ENCODE measurements around the gene LCK. TPM values are rescaled to one million over a fixed set of nuclear protein-coding genes. Genes with fewer than 3 reads are reported as not detected.
"Not testable (repeated sequence)": the region's sequence is repeated elsewhere in the genome, so short reads cannot be mapped to it uniquely, and the experiment has no call there.

LCK gene
- total RNA-seq, 4 donors from 2014 or later, result 0.47 to 3.5 (median 1.2) TPM

DNA sequence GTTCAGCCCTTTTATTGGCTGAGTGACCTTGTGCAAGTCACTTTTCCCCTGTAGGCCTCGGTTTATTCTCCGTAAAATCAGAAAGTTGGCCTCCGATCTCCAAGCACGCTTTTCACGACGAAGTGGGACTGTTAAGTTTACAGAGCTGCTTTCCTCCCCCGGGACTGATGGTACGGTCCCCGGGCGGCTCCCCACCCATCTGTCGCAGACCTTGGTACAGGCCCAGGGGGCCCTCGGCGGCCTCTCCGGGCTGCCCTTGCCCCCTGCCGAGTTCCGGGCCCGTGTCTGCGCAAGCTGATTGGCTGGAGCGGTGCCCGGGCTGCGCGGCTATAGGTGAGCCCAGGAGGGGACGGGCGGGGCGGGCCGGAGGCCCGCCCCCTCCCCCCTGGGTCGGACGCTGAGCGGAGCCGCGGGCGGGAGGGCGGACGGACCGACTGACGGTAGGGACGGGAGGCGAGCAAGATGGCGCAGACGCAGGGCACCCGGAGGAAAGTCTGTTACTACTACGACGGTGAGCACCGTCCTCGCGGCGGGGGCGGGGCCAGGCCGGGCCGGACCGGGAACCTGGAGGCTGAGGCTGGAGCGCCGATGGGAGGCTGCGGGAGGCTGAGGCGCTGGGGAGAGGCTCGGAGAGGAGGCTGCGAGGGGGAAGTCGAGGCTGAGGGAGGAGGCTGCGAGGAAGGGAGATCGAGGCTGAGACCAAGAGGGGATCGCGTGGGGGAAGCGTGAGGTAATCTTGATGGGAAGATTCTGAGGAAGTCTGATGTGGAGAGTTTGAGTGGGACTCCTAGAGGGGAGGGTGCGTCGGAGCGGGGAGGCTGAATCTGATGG, 40.9 kb downstream of the LCK start, which contains the start of gene HDAC1:
TSS of gene HDAC1 (plus strand) at position 376 of the 831 bp plus-strand sequence. CDS start at position 463, 87 bp downstream.
- 0% methylated on average over 9 to 33 of the region's 67 CpGs for WGBS, 2 donors (ENCODE audit: low coverage in 1 of 2)
- H3K4me3 ChIP-seq, result peak within 1 kb of the TSS; percentile 79 to 82
- peak within 1 kb of the TSS; percentile 60 to 89 (median 86) for H3K27ac ChIP-seq
- H3K36me3 ChIP-seq, result no peaks in the 10 kb centered on the region
- peak; percentile 97 for ATAC-seq
- H3K27me3 ChIP-seq, result no peaks in the 10 kb centered on the region
- H3K9me3 ChIP-seq, result no peaks in the 10 kb centered on the region
- peaks cover 0 to 23% (median 0%) of the 10 kb centered on the region in 3 donors for H3K4me1 ChIP-seq
- TF ChIP-seq POLR2AphosphoS5 (IDR thresholded peaks at IDR 0.05) (peak; percentile 54), EP300 (IDR thresholded peaks at IDR 0.05) (no peak), POLR2A (IDR thresholded peaks at IDR 0.05) (peak; percentile 42 to 51)
- TF ChIP-seq, protein P1, sequence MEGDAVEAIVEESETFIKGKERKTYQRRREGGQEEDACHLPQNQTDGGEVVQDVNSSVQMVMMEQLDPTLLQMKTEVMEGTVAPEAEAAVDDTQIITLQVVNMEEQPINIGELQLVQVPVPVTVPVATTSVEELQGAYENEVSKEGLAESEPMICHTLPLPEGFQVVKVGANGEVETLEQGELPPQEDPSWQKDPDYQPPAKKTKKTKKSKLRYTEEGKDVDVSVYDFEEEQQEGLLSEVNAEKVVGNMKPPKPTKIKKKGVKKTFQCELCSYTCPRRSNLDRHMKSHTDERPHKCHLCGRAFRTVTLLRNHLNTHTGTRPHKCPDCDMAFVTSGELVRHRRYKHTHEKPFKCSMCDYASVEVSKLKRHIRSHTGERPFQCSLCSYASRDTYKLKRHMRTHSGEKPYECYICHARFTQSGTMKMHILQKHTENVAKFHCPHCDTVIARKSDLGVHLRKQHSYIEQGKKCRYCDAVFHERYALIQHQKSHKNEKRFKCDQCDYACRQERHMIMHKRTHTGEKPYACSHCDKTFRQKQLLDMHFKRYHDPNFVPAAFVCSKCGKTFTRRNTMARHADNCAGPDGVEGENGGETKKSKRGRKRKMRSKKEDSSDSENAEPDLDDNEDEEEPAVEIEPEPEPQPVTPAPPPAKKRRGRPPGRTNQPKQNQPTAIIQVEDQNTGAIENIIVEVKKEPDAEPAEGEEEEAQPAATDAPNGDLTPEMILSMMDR (IDR thresholded peaks at IDR 0.05), result peak in 1 of 4 experiments; percentile 18

DNA sequence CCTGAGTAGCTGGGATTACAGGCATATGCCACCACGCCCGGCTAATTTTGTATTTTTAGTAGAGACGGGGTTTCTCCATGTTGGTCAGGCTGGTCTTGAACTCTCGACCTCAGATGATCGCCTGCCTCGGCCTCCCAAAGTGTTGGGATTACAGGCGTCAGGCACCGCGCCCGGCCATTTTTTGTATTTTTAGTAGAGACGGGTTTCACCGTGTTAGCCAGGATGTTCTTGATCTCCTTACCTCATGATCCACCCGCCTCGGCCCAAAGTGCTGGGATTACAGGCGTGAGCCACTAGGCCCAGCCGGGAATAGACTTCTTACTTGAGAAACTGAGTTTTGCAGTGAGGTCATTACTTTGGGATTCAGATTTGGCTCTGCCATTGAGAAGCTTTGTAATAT, 47.1 kb downstream of the LCK start:
- not testable (repeated sequence) for H3K9me3 ChIP-seq, H3K4me1 ChIP-seq

DNA sequence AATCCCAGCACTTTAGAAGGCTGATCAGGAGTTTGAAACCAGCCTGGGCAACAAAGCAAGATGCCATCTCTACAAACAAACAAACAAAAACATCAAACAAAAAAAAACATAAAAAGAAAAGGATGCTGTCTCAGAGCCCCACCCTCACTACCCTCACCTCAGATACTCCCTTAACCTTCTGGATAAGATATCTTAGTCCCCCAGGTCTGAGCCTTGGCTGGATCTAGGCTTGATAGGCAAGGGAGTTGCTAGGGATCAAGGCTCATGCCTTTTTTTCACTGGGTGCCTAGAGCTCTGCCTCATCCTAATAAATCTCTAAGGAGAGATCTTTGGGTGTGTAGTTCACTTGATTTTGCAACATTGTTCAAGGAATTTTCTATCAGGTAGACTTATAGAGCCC, 48.3 kb downstream of the LCK start:
- H3K27me3 ChIP-seq, result no peaks in the 10 kb centered on the region
- no peak for ATAC-seq
- H3K9me3 ChIP-seq, result no peaks in the 10 kb centered on the region
- no peak for TF ChIP-seq POLR2A (IDR thresholded peaks at IDR 0.05)
- no peak for TF ChIP-seq POLR2AphosphoS5 (IDR thresholded peaks at IDR 0.05)
- TF ChIP-seq EP300 (IDR thresholded peaks at IDR 0.05), result no peak
- TF ChIP-seq, protein P1 (IDR thresholded peaks at IDR 0.05), result no peak
- no peak overlapping the region for H3K27ac ChIP-seq
- H3K36me3 ChIP-seq, result peaks cover 0 to 28% of the 10 kb centered on the region in 2 donors
- no peaks in the 10 kb centered on the region for H3K4me1 ChIP-seq
- no peak overlapping the region for H3K4me3 ChIP-seq

More for the DNA sequence above, 47.1 kb downstream of the LCK start:
- not testable (repeated sequence) for ATAC-seq, H3K27me3 ChIP-seq, H3K27ac ChIP-seq, H3K4me3 ChIP-seq
- H3K36me3 ChIP-seq, result peaks cover 0 to 17% of the 10 kb centered on the region in 2 donors
- 90 to 92% methylated on average over 2 to 16 of the region's 16 CpGs for WGBS, 2 donors (ENCODE audit: low coverage in 1 of 2)

DNA sequence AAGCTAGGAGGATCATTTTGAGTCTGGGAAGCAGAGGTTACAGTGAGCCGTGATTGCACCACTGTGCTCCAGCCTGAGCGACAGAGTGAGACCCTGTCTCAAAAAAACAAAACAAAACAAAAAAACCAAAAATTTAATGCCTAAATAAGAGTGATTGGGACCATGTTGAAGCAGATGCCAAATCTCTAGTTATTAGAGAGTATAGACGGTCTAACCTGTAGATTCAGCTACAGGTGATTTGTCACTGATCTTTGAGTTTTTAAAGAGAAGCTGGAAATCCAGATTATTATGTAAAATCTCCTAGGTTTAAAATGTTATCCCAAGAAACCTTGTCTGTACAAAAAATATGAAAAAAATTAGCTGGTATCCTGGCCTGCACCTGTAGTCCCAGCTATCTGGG, 52.3 kb downstream of the LCK start:
- Histone ChIP-seq H3K27me3 (no peaks in the 10 kb centered on the region), H3K9me3 (no peaks in the 10 kb centered on the region), H3K4me3 (no peak overlapping the region), H3K27ac (no peak overlapping the region), H3K4me1 (peaks cover 0 to 9% (median 0%) of the 10 kb centered on the region in 3 donors), H3K36me3 (peaks cover 0 to 51% of the 10 kb centered on the region in 2 donors)
- ATAC-seq, result no peak
- 94 to 100% methylated on average over 1 to 3 of the region's 3 CpGs for WGBS, 2 donors (ENCODE audit: low coverage in 1 of 2)
- TF ChIP-seq, protein P1 (IDR thresholded peaks at IDR 0.05), result no peak
- TF ChIP-seq EP300 (IDR thresholded peaks at IDR 0.05), result no peak
- no peak for TF ChIP-seq POLR2AphosphoS5 (IDR thresholded peaks at IDR 0.05)
- TF ChIP-seq POLR2A (IDR thresholded peaks at IDR 0.05), result no peak

DNA sequence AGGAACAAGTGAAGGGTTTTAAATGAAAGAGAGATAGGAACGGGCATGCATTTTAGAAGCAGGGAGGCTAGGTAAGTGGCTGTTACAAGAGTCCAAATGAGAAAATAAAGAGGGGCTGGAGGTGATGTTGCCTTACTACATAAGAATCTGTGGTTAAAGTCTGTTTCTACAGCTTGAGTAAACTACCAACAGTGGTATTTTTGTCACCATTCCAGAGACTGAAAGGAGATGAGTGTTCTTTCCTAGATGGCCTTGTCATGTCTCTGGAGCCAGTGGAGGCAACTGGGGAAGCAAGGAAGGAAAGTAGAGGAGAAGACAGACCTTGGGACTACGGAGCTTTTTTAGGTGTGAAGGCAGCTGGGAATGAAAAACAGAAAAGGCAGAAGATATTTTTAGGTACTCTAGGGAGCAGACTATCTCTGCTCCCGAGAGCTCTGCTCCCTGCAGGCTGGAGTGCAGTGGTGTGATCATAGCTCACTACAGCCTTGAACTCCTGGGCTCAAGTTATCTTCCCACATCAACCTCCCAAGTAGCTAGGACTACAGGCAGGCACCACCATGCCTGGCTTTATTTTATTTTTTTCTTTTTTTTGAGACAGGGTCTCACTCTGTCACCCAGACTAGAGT, 53.0 kb downstream of the LCK start:
- no peaks in the 10 kb centered on the region for H3K27me3 ChIP-seq
- TF ChIP-seq, protein P1 (IDR thresholded peaks at IDR 0.05), result no peak
- TF ChIP-seq POLR2A (IDR thresholded peaks at IDR 0.05) (no peak), POLR2AphosphoS5 (IDR thresholded peaks at IDR 0.05) (no peak), EP300 (IDR thresholded peaks at IDR 0.05) (no peak)
- WGBS, 2 donors (ENCODE audit: low coverage in 1 of 2), result 35 to 73% methylated on average over 2 to 3 of the region's 3 CpGs

More for the DNA sequence above, 53.0 kb downstream of the LCK start:
- H3K4me3 ChIP-seq, result no peak overlapping the region
- peaks cover 0 to 12% (median 0%) of the 10 kb centered on the region in 3 donors for H3K4me1 ChIP-seq
- no peaks in the 10 kb centered on the region for H3K9me3 ChIP-seq
- peaks cover 0 to 51% of the 10 kb centered on the region in 2 donors for H3K36me3 ChIP-seq
- ATAC-seq, result no peak
- H3K27ac ChIP-seq, result peak overlapping the region in 1 of 4 donors; percentile 9
